GM19372 (cell line): ENCODE data around the gene PNLIPRP2.

Source experiments
- ATAC-seq: cut with Tn5 transposase; IDR thresholded peaks from one replicate; pipeline ENCODE4 v1.9.1; 2021; ENCODE audit warnings: mild to moderate bottlenecking, low read depth, moderate library complexity; ENCODE audit not compliant: unreplicated experiment

PNLIPRP2 gene

DNA sequence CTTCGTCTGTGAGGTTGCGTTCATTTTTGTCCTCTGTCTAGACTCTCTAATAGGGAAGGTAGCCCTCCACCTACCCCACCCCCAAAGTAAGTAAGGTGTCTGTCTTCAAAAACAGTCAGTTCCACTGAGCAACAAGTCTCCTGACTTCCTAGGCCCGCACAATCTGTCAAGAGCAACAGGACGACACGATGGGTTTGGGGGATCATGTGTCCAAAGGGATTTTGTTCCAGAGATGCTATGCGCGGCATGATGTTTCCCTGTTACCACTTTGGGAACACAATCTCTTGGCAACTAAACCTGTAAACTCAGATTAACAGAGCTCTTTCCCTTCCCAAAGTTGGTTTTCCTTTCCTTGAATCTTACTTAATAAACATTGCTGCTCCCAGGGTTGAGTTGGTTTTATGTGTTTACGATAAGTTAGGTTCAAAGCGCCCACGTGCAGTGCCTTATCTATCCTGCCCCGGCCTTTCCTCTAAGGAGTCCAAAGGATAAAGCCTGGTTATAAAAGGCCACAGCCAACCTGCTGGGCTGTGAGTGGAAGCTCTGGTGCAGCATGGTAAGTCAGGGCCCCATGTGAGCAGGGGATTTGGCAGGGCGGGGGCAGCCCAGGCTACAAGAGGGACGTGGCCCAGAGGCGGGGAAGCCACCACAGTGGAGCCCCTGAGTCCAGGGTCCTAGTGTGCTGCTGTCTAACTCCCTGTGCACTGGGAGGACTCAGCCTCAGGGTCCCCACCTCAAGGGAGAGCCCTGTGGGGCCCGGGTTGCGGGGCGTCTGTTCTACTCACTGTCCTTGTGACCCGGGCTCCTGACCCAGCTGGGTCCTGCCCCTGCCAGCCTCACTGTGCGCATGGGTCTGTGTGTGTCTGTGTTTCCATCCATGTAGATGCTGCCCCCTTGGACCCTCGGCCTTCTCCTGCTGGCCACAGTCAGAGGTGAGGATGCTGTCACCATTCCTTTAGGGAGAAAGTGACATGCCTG lies at the start of gene PNLIPRP2:
Gene PNLIPRP2 (plus strand): TSS at position 531 of the 978 bp plus-strand sequence.
- ATAC-seq, result no peak

- no peak for ATAC-seq
Observed at GRCh38 chr10:116574797-116575196, 46.0 kb upstream of the PNLIPRP2 start.

DNA sequence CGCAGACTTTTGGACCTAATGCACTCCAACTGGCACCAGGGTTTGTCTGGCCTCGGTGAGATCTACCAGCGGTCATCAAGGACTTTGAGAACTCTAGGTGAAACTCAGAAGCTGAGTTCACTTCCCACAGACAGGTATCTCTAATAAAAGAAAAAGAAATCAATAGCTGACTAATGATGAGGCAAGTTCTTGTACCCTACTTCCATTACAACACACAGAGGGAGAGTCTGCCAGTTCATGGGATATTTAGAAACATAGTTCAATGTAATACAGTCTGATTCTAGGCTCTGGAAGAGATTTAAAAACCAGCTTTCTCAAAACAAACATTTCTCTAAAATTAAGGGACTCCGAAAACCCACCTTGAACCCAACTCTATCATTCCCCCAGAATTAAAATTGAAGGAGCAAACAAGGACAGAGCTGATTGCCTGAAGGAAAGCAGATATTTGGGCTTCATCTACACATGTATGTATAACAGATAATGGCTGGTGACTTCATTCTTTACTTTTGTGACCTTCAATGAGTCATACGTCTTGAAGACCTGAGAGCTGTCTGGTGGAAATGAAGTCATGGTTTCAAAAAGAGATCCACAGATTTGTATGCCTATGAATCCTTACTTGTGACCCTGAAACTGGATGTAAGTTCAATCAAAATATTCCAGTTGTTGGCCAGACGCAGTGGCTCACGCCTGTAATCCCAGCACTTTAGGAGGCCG lies 32.7 kb upstream of the PNLIPRP2 start:
- ATAC-seq, result no peak

DNA sequence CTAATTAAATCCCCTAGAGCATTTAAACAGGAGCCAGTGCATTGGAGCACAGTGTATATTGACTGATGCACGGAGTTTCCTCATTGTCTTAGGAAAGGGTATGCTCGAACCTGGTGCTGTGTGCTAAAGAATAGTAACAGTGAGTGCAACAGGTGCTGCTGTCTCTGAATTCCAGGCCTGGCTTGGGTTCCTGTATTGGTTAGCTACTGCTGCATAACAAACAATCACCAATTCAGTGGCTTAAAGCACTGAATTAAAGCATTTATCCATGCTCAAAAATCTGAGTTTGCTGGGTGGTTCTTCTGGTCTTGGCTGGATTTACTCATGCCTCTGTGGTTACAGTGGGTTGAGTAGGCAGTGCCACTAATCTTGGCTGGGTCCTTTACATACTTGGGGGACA lies 31.8 kb upstream of the PNLIPRP2 start:
- no peak for ATAC-seq

DNA sequence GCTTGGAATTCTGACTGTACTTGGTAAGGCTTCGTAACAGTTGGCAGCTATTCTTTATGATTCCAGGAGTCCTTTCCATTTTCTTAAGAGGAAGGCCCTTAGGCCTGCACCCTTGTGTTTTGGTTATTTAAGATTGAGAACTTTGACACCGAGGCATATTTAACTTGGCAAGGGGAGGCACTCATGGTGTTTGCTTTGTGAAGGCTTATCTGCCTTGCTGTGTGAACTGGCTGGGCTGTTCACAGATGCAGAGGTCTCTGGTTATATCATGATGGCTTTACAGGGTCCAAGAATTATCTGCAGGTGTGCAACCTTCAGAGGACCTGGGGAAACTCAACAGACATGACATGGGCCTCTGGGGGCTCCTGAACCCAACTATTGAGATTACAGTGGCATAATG lies 30.8 kb upstream of the PNLIPRP2 start:
- ATAC-seq, result no peak

- ATAC-seq, result no peak
Observed at GRCh38 chr10:116590590-116591444, 29.9 kb upstream of the PNLIPRP2 start, which contains the start of gene PNLIPRP1. Gene PNLIPRP1 (plus strand): TSS chr10:116590959. CDS start chr10:116591130, 171 bp downstream.

DNA sequence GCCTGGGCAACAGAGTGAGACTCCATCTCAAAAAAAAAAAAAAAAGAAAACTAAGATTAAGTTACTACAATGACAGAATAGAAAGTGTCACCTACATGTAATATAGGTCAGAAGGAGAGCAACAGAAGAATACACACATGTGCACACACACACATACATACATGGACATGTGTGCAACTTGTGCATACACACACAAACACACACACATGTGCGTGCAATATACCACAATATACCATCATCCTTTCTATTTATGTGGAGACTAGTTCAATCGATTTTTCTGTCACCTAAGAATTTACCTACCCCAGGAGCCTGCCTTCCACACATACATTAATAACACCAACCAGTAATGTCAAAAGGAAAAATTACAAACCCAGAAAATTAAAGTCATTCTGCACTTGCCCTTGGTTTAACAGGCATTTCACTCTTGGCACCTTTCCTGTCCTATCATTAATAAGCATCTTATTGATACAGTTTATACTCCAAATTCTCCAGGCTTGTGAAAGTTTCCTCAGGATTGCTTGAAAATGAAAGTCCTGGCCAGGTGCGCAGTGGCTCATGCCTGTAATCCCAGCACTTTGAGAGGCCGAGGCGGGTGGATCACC lies 27.5 kb upstream of the PNLIPRP2 start:
- ATAC-seq, result no peak

DNA sequence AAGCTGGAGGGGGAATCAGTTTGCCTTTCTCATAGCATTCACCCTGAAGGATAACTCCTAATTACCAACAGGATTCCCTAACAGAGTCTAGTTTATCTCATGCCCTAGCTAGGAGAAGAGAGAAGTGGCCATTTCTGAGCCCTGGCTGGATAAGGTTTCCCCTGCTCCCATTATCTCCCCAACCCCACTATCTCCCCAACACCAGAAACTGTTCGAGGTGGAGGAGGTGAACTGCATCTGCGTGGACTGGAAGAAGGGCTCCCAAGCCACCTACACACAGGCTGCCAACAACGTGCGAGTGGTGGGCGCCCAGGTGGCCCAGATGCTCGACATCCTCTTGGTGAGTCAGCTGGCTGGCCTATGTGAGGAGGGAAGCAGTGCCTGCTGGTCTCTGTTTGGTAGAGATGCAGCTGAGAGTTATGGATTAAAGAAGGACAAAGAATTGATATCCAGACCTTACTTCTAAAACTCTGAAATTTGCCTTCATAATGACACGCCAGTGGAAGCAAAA lies 26.2 kb upstream of the PNLIPRP2 start:
- ATAC-seq, result no peak

DNA sequence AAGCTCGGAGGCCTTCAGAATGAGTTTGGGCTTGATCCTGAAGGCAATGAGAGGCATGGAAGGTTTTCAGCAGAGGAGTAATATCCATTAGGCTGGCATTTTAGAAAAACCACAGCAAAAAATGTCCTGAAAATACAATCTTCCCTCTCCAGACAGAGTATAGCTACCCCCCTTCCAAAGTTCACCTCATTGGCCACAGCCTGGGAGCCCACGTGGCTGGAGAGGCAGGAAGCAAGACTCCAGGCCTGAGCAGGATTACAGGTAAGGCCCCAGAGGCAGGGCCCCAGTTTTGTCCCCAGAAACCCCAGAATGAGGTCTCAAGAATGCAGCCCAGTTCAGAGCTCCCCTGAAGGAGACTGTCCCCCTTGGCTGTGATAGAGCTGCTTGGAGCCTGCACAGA lies 24.7 kb upstream of the PNLIPRP2 start:
- ATAC-seq, result no peak

- ATAC-seq, result no peak
Observed at GRCh38 chr10:116597543-116597942, 23.2 kb upstream of the PNLIPRP2 start.

DNA sequence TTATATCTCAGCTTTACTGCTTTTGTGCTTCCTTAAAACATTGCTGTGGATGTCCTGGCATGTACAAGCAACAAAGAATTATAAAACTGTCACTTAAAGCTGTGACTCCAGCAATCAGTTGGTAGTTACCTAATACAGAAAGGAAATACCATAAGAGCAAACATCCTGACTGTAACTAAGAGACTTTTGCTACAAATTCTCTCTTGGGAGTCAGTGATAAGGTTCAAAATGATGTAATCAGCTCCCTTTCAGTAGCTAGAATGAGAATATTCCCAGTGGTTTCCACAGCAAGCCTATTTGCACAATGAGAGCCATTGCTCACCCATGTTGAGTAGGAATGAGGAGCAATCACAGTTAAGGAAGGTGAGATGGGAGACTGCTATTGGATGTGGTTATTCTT lies 22.4 kb upstream of the PNLIPRP2 start:
- no peak for ATAC-seq

DNA sequence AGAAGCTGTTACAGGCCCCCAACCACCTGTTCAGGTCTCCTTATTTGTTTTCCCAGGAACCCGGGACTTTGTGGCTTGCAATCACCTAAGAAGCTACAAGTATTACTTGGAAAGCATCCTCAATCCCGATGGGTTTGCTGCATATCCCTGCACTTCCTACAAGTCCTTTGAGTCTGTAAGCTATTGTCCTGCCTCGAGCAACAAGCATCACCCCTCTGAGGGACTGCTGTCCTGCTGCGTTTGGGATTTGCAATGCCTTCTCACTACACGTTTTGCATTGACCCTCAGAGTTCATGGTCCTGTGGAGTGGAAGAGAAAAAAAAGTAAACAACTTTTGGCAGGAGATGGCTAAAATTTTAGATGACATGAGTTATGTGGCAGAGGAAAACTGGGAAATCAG lies 20.8 kb upstream of the PNLIPRP2 start:
- no peak for ATAC-seq

DNA sequence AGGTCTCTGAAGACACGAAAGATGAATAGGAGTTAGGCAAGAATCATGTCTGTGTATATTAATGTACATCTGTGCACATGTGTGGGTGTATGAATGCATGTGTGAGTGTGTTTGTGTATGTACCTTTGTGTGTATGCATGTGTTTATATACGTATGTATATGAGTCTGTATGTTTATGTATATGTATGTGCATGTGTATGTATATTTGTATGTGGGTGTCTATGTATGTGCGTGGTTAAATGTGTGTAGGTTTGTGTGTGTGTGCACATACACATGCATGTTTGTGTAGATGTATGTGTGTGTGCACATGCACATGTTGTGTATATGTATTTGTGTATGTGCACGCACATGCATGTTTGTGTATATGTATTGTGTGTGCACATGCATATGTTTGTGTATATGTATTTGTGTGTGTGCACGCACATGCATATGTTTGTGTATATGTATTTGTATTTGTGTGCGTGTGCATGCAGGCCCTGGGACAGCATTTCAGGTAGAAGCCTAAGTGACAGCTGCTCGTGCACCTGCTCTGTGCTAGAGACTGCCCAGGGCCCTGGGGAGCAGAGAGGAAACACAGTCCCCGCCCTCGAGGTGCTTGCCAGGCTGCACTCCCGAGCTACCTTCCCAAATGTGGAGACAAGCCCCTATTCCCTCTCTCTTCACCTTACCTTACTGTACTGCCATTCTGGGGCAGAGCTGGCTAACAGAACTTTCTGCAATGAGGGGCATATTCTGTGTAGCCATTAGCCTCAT lies 17.9 kb upstream of the PNLIPRP2 start:
- no peak for ATAC-seq

DNA sequence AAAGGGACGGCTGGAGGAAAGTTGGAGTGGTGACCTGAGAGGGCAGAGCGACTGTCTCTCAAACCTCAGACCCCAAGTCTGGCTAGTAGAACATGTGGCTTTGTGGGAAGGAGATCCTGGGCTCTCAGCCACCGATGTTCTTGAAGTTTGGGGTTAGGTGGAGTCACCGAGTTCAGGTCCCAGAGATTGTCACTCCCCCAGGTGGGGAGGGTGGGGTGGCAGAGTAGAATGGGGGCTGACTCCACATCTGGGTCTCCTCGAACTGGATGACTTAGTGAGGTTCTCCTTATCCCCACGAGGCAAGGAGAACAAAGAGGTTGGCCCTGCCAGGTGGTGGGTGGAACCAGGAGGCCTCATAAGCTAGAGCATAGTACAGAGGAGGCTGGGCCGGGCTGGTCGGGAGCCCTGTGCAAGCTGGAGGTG lies 14.7 kb upstream of the PNLIPRP2 start:
- no peak for ATAC-seq

GRCh38 chr10:116607336-116607735 lies 13.4 kb upstream of the PNLIPRP2 start:
- no peak for ATAC-seq

DNA sequence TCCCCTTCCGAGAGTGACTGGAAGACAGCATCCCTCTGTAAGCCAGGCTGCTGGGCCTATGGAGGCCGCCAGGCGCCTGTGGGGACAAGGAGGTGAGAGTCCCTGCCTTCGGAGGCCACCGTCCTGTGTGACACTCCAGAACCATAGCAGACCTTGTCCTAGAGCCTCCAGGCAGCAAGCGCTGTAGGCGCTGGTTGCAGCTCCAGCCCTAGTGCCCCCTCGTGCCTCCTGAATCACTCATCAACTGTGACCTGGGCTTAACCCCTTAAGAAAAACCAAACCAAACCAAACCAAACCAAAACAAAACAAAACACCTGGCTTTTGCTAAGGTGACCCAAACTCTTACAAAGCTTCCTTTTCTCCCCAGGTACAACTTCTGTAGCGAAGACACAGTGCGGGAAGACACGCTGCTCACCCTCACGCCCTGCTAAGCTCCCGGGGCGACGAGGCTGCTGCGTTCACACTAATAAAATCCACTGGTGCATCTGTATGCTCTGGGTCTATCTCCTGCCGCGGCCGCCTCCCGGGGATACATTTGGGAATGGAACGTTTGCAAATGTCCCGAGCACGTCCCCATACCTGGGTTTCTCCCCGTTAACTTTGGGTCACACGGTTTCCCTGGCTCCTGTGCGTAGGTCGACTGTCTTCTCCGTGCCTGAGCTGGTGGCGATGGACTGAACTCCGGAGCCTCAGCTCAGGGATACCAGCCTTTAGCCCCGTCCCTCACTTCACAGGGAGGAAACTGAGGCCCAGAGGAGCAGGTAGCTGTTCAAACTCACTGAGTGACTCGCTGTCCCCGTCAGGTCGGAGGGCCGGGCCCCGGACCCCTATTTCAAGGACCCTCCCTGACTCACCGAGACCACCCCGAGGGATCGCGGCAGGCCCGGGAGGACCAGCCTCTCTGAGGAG lies 11.8 kb upstream of the PNLIPRP2 start:
- no peak for ATAC-seq

- no peak for ATAC-seq
Observed at GRCh38 chr10:116610443-116611152, 10.2 kb upstream of the PNLIPRP2 start.

DNA sequence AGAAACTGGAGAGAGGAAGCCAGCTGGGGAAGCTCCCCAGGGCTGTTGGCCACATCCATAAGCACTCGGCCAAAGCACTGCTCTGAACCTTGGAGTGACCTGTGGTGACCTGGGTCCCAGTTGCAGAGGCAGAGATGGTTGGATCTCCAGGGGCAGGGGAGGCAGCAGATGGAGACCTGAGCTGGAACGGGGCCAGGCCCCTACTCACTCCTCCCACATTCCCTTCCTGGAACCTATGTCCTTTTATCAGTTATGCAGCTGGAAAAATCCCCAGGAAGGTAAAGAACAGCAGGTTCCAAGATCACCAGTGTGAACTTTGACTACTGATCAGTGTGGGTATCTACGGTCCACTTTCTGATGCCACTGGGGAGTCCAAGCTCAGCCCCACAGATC lies 9.6 kb upstream of the PNLIPRP2 start:
- ATAC-seq, result no peak
